ENCODE results near the gene IFRD2.
"Not testable (repeated sequence)": the region's sequence is repeated elsewhere in the genome, so short reads cannot be mapped to it uniquely, and the experiment has no call there.

The IFRD2 gene

GRCh38 chr3:50244813-50245212 lies 47.4 kb downstream of the IFRD2 start:
- DNase-seq, result not testable (repeated sequence)

- DNase-seq, result no peak
Observed at GRCh38 chr3:50243543-50243895, 48.7 kb downstream of the IFRD2 start.

- DNase-seq, result no peak
Observed at GRCh38 chr3:50242851-50243542, 49.2 kb downstream of the IFRD2 start.

GRCh38 chr3:50242381-50242770 lies 49.9 kb downstream of the IFRD2 start:
- DNase-seq, result no peak

GRCh38 chr3:50241713-50242380 lies 50.4 kb downstream of the IFRD2 start:
- no peak for DNase-seq

GRCh38 chr3:50241163-50241562 lies 51.1 kb downstream of the IFRD2 start:
- DNase-seq, result no peak

- DNase-seq, result no peak
Observed at GRCh38 chr3:50239649-50240048, 52.6 kb downstream of the IFRD2 start.

- no peak for DNase-seq
Observed at GRCh38 chr3:50238549-50239026, 53.6 kb downstream of the IFRD2 start.

- DNase-seq, result peak; percentile 57
Observed at GRCh38 chr3:50237754-50238548, 54.3 kb downstream of the IFRD2 start.

Measured in T1000 (cell line).